HEK293T (cell line): Measurements from ENCODE around the gene GAB2.

Experiments
- BHLHE40 ChIP-seq: fragments of 450-650 bp; IDR thresholded peaks from 2 replicates; pipeline ENCODE4 v1.6.1; 2016; ENCODE audit warnings: mild to moderate bottlenecking, moderate library complexity, borderline replicate concordance
- SP1 ChIP-seq: fragments of 450-650 bp; IDR thresholded peaks from 2 replicates; pipeline ENCODE4 v1.6.1; 2017
- ZNF384 ChIP-seq: fragments of 450-650 bp; IDR thresholded peaks from 2 replicates; pipeline ENCODE4 v1.6.1; 2016

DNA sequence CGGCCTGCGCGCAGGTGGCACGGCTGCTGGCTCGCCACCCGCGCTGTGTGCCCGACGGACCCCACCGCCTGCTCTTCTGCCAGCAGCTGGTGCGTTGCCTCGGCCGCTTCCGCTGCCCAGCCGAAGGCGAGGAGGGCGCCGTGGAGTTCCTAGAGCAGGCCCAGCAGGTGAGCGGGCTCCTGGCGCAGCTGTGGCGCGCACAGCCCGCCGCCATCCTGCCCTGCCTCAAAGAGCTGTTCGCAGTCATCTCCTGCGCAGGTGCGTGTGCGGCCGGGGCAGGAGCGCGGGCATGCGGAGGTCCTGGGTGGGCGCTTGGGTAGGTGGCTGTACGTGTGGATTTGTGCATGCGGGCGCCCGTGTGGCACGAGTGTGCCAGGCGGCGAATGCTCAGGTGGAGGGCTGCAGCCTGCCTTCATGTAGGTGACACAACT, 220.9 kb downstream of the GAB2 start:
- TF ChIP-seq BHLHE40: no peak
- TF ChIP-seq ZNF384: no peak
- TF ChIP-seq SP1: no peak
